Measurements from ENCODE around the gene LCN9.

DNA sequence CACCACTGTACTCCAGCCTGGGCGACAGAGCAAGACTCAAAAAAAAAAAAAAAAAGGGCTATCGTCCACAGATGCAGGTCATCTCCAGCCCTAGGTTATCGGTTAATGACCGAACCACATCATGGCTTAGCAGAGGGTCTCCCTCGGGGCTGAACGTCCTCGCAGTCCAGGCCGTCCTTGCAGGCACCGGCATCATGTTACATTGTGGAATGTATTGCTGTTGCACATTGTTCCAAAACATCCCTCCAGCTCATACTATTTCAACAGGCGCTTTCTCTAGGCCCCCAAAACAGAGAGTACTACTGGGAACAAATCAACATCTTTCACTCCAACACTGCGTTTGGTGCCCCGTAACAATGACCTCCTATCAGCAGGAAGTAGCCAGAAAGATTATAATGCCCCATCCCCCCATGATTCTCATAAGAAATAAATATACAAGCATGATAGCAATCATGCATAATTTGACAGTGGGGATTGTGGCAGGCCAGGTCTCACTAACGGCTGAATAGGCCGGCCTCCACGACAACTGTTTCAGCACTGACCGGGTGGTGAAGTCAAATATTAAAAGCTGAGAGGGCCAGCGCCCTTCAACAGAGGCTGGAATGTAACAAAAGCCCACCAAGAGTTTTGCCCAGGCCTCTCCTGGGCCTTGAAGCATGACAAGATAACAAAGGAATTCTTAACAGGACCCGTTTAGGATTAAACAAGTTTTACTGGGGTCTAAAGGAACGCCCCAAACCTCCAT is 1.1 kb upstream of the LCN9 start:
- TF ChIP-seq, protein P1, sequence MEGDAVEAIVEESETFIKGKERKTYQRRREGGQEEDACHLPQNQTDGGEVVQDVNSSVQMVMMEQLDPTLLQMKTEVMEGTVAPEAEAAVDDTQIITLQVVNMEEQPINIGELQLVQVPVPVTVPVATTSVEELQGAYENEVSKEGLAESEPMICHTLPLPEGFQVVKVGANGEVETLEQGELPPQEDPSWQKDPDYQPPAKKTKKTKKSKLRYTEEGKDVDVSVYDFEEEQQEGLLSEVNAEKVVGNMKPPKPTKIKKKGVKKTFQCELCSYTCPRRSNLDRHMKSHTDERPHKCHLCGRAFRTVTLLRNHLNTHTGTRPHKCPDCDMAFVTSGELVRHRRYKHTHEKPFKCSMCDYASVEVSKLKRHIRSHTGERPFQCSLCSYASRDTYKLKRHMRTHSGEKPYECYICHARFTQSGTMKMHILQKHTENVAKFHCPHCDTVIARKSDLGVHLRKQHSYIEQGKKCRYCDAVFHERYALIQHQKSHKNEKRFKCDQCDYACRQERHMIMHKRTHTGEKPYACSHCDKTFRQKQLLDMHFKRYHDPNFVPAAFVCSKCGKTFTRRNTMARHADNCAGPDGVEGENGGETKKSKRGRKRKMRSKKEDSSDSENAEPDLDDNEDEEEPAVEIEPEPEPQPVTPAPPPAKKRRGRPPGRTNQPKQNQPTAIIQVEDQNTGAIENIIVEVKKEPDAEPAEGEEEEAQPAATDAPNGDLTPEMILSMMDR (IDR thresholded peaks at IDR 0.05), result no peak
- TF ChIP-seq POLR2A (IDR thresholded peaks at IDR 0.05) (no peak), EP300 (IDR thresholded peaks at IDR 0.05) (no peak)
